PC-3 (cell line): ENCODE measurements around the gene TNPO3. TPM values are rescaled to one million over a fixed set of nuclear protein-coding genes. Genes with fewer than 3 reads are reported as not detected.

Experiments used
- ATAC-seq: fragments of 200-7000 bp; cut with Tn5 transposase; 2 replicates; pipeline ENCODE4 v1.9.1; 2020; ENCODE audit warnings: mild to moderate bottlenecking, moderate library complexity
- BruUV-seq: library from RNA; stranded (reverse); fragments of 400-500 nt; replicated peaks from 2 replicates; lab custom pipeline; 2021; lab: Mats Ljungman, UMichigan
- CTCF ChIA-PET: fragments of 300-600 bp; sonication (Branson Sonifier 250); formaldehyde crosslinking; loops from one replicate; lab custom pipeline; 2022; ENCODE audit warnings: antibody characterized with exemption; lab: Charles Lee
- POLR2A ChIA-PET: fragments of 300-600 bp; sonication (Branson Sonifier 250); formaldehyde crosslinking; loops from one replicate; lab custom pipeline; 2022; ENCODE audit warnings: antibody characterized with exemption; ENCODE audit not compliant: unreplicated experiment; lab: Charles Lee
- DNase-seq: peaks from one replicate; pipeline ENCODE4 v3.0.0-alpha.2; 2015
- H2AFZ ChIP-seq: fragments of 300-600 bp; sonication (generic); 2 replicates; pipeline ENCODE4 v1.6.0; 2016; ENCODE audit warnings: antibody characterized with exemption, low read length
- H3F3A ChIP-seq: fragments of 300-600 bp; sonication (generic); one replicate; pipeline ENCODE4 v1.6.0; 2017; ENCODE audit warnings: antibody characterized with exemption, low read length, control low read depth, mild to moderate bottlenecking; ENCODE audit not compliant: unreplicated experiment
- H3K27ac ChIP-seq: fragments of 300-600 bp; sonication (generic); 2 replicates; pipeline ENCODE4 v1.5.1; 2016; ENCODE audit warnings: mild to moderate bottlenecking, low read length
- H3K27me3 ChIP-seq: fragments of 300-600 bp; sonication (generic); 2 replicates; pipeline ENCODE4 v1.6.1; 2016; ENCODE audit warnings: low read length, mixed read lengths
- H3K36me3 ChIP-seq: fragments of 300-600 bp; sonication (generic); 2 replicates; pipeline ENCODE4 v1.6.1; 2016; ENCODE audit warnings: low read depth, mixed run types, low read length, mixed read lengths
- H3K4me1 ChIP-seq: fragments of 300-600 bp; sonication (generic); 2 replicates; pipeline ENCODE4 v1.5.1; 2016; ENCODE audit warnings: low read length; ENCODE audit not compliant: insufficient read depth
- H3K4me2 ChIP-seq: fragments of 300-600 bp; sonication (generic); 2 replicates; pipeline ENCODE4 v1.6.0; 2016; ENCODE audit warnings: low read length
- H3K4me3 ChIP-seq: fragments of 300-600 bp; sonication (generic); 2 replicates; pipeline ENCODE4 v1.5.1; 2016; ENCODE audit warnings: mild to moderate bottlenecking, low read length, mixed read lengths
- H3K79me2 ChIP-seq: fragments of 300-600 bp; sonication (generic); 2 replicates; pipeline ENCODE4 v1.6.1; 2017; ENCODE audit warnings: low read length, mixed read lengths
- H3K9ac ChIP-seq: fragments of 300-600 bp; sonication (generic); 2 replicates; pipeline ENCODE4 v1.6.0; 2016; ENCODE audit warnings: mild to moderate bottlenecking, low read length
- H3K9me2 ChIP-seq: fragments of 300-600 bp; sonication (generic); replicated peaks from 2 replicates; pipeline ENCODE4 v1.6.1; 2016; ENCODE audit warnings: mixed run types, low read length, mixed read lengths
- H3K9me3 ChIP-seq: fragments of 300-600 bp; sonication (generic); 2 replicates; pipeline ENCODE4 v1.6.1; 2016; ENCODE audit warnings: low read length, mixed read lengths
- H4K20me1 ChIP-seq: fragments of 300-600 bp; sonication (generic); 2 replicates; pipeline ENCODE4 v1.6.1; 2016; ENCODE audit warnings: low read length, mixed read lengths
- EZH2 ChIP-seq: fragments of 300-600 bp; sonication (generic); IDR thresholded peaks from one replicate; pipeline ENCODE4 v1.6.1; 2017; ENCODE audit warnings: antibody characterized with exemption, mild to moderate bottlenecking, low read length; ENCODE audit not compliant: unreplicated experiment
- EZH2phosphoT487 ChIP-seq: fragments of 300-600 bp; sonication (generic); IDR thresholded peaks from 2 replicates; pipeline ENCODE4 v1.6.1; 2018; ENCODE audit warnings: mild to moderate bottlenecking, antibody characterized with exemption, low read length, borderline replicate concordance
- intact Hi-C: fragments of 100-400 bp; cut with micrococcal nuclease; formaldehyde crosslinking; loops from 2 replicates; pipeline ENCODE4 v1.9.0; 2023
- total RNA-seq: library from RNA; depleted of rRNA; stranded (reverse); fragments of >200 nt; gene quantifications from 2 replicates; pipeline ENCODE4 v1.2.3, GENCODE V29; 2014
- TF ChIP-seq, protein P1 (sequence below): fragments of 300-600 bp; sonication (generic); conservative IDR thresholded peaks from 2 replicates; pipeline ENCODE4 v1.5.1; 2017; ENCODE audit warnings: antibody characterized with exemption, low read depth, mild to moderate bottlenecking, low read length

TNPO3 gene
- total RNA-seq, 1 experiment from 2014 or later = 55.9 TPM

DNA sequence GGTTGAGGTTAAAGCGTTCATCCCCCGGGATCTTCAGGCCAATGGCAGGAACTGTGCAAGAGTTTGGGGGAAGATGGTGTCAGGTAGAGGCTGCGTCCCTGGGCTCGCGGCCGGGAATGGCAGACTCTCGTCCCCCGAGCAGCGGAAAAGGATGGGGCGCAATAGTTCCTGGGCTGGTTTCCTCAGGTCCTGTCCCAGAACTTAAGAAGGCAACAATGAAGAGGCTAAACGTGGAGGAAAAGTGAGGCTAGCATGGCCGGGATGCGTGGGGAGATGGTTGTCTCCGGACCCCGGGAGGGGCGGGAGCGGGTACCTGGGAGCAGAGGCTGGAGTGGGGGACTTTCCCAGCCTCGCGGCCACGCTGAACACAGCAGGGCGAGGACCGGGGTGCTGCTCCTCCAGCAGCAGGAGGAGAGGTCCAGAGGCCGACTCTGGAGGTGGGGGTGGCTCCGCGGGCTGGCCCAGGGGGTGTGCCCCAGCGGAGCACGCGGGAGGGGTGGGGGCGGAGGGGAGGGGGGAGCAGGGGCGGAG lies 116.3 kb downstream of the TNPO3 start:
- no peaks in the 10 kb centered on the region for H3K4me1 ChIP-seq
- POLR2A ChIA-PET = no interaction called here
- peak overlapping the region; percentile 93 for H2AFZ ChIP-seq
- no peaks in the 10 kb centered on the region for H3K9me3 ChIP-seq
- no peak for DNase-seq
- ATAC-seq = peak; percentile 22
- no peaks in the 10 kb centered on the region for H4K20me1 ChIP-seq
- no TSS peak for BruUV-seq
- H3K4me3 ChIP-seq = peak overlapping the region; percentile 94
- TF ChIP-seq EZH2phosphoT487 (no peak), EZH2 (no peak)
- TF ChIP-seq, protein P1, sequence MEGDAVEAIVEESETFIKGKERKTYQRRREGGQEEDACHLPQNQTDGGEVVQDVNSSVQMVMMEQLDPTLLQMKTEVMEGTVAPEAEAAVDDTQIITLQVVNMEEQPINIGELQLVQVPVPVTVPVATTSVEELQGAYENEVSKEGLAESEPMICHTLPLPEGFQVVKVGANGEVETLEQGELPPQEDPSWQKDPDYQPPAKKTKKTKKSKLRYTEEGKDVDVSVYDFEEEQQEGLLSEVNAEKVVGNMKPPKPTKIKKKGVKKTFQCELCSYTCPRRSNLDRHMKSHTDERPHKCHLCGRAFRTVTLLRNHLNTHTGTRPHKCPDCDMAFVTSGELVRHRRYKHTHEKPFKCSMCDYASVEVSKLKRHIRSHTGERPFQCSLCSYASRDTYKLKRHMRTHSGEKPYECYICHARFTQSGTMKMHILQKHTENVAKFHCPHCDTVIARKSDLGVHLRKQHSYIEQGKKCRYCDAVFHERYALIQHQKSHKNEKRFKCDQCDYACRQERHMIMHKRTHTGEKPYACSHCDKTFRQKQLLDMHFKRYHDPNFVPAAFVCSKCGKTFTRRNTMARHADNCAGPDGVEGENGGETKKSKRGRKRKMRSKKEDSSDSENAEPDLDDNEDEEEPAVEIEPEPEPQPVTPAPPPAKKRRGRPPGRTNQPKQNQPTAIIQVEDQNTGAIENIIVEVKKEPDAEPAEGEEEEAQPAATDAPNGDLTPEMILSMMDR = no peak
- no peaks in the 10 kb centered on the region for H3K36me3 ChIP-seq
- H3K9me2 ChIP-seq = no peaks in the 10 kb centered on the region
- H3K9ac ChIP-seq = peak overlapping the region; percentile 62
- peak overlapping the region; percentile 99 for H3K4me2 ChIP-seq
- no peaks in the 10 kb centered on the region for H3K27me3 ChIP-seq
- no peak overlapping the region for H3K27ac ChIP-seq
- H3F3A ChIP-seq = no peaks in the 10 kb centered on the region
- intact Hi-C loops = no loop called here
- CTCF ChIA-PET = no interaction called here
- no peaks in the 10 kb centered on the region for H3K79me2 ChIP-seq

DNA sequence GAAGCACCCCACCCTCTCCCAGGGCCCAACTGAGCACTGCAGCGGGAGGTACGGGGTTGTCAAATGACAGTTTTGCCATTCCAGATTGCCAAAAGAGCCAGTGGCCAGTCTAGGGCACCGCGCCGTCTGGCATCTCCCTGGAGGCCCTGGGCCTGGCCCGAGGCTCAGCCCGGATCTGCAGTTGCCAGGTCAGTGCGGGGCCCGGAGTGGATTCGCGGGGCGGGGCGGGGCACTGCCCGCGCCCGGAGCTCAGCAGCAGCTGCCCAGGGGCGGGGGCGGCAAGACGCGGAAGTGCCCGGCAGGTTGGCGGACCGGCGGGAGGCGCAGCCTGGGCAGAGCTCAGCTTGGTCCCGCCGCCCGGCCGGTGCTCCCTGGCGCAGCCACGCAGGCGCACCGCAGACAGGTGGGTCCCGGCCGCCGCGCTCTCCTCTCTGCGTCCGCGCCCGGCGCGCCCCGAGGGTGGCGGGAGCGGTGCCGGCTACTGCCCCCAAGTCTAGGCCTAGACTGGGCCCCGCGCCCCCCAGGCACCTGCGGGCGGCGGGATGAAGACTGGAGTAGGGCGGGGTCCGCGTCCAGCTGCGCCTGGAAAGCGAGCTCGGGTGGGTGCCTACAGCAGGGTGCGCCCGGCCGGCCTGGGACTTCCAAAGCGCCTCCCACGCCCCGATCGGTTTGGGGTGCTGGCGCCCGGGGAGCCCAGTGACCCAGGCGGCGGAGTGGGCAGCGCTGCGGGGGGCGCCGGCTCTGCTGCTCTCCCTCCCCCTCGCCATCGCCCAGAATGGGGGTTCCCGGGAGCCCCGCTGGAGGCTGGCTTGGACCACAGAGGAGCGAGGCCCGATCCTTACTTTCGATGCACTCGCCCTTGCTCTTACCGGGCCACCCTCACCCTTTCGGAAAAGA lies 117.0 kb downstream of the TNPO3 start, which contains the start of gene IRF5:
Gene IRF5 (plus strand): TSS at position 281 of the 897 bp plus-strand sequence. CDS start 4,155 bp downstream, outside the sequence.
- ATAC-seq (peak; percentile 80), DNase-seq (peak; percentile 66)
- no peaks in the 10 kb centered on the region for H3K79me2 ChIP-seq
- ChIA-PET POLR2A (interaction anchor here (0.7 kb wide), 1 partner anchor 20 kb away, joined by 3 read pairs; no protein-coding TSS in a partner anchor), CTCF (interaction anchor here (0.6 kb wide), 1 partner anchor 1076 kb away, joined by 3 read pairs; no protein-coding TSS in a partner anchor)
- TF ChIP-seq EZH2 (no peak), EZH2phosphoT487 (no peak)
- TF ChIP-seq, protein P1 = no peak
- H3K9ac ChIP-seq = peak within 1 kb of the TSS; percentile 62
- H3F3A ChIP-seq = no peaks in the 10 kb centered on the region
- H3K4me3 ChIP-seq = peak within 1 kb of the TSS; percentile 94
- no peaks in the 10 kb centered on the region for H3K9me2 ChIP-seq
- BruUV-seq = no TSS peak
- H3K4me2 ChIP-seq = peak within 1 kb of the TSS; percentile 99
- no peaks in the 10 kb centered on the region for H4K20me1 ChIP-seq
- intact Hi-C loops = no loop called here
- no peaks in the 10 kb centered on the region for H3K27me3 ChIP-seq
- H3K4me1 ChIP-seq = no peaks in the 10 kb centered on the region
- peak within 1 kb of the TSS; percentile 93 for H2AFZ ChIP-seq
- no peak within 1 kb of the TSS for H3K27ac ChIP-seq
- no peaks in the 10 kb centered on the region for H3K36me3 ChIP-seq
- H3K9me3 ChIP-seq = no peaks in the 10 kb centered on the region
